Loucy (cell line): Measurements from ENCODE around the gene ZNF14.

ENCODE experiments used
- CTCF ChIP-seq: fragments of 200-600 bp; sonication (generic); conservative IDR thresholded peaks from 2 replicates; pipeline ENCODE4 v1.5.1; 2014; ENCODE audit warnings: mild to moderate bottlenecking, antibody characterized with exemption, low read length
- EZH2phosphoT487 ChIP-seq: fragments of 200-600 bp; IDR thresholded peaks from 2 replicates; pipeline ENCODE4 v1.6.1; 2018; ENCODE audit warnings: antibody characterized with exemption, mild to moderate bottlenecking, moderate library complexity, borderline replicate concordance

DNA sequence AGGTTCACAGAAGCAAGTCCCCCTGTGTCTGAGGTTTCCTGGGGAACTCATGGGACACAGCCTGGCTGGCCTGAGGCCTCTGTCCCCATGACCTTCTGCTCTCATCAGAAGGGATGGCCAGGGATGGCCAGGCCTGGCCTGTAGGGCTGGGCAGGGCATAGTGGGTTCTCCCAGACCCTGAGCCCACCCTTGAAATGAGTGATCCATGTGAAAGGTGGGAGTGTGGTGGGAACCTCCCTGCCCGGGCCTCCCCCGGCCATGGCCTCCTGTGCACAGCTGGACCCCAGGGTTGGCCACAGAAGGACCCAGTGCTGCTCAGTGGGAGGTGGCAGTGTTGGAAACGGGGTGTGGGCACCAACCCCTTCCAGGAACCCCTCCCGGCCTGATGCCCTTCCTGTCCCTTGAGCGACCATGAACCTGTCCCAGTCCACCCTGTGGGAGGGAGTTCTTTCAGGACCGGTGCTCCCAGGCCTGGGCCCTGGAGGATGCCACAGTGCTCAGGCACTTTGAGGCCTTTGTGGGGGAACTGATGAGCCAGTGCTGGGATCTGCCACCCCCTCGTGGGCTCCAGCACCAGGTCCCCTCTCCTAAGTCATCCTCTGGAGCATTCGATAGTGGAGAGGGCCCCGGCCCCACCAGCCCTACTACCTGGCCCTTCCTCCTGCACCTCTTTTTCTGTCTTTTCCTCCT, 15.5 kb upstream of the ZNF14 start:
- TF ChIP-seq CTCF = no peak
- no peak for TF ChIP-seq EZH2phosphoT487
